IMR-90 (cell line): Measurements from ENCODE around the gene KNL1. TPM values are rescaled to one million over a fixed set of nuclear protein-coding genes. Genes with fewer than 3 reads are reported as not detected.

Experiments used
- ATAC-seq: fragments of 200-7000 bp; cut with Tn5 transposase; 2 replicates; pipeline ENCODE4 v1.9.1; 2020; ENCODE audit warnings: low read depth, mild to moderate bottlenecking, moderate library complexity
- BruUV-seq: library from RNA; stranded (reverse); fragments of 400-500 nt; replicated peaks from 2 replicates; lab custom pipeline; 2021; lab: Mats Ljungman, UMichigan
- CTCF ChIA-PET: fragments of 300-600 bp; formaldehyde crosslinking; extraction: SDS; loops from one replicate; lab custom pipeline; 2021; ENCODE audit warnings: antibody characterized with exemption; lab: Yijun Ruan, JAX
- POLR2A ChIA-PET: fragments of 300-600 bp; sonication (Branson Sonifier 250); formaldehyde crosslinking; loops from one replicate; lab custom pipeline; 2022; ENCODE audit warnings: antibody characterized with exemption; ENCODE audit not compliant: unreplicated experiment; lab: Charles Lee
- DNase-seq: peaks from one replicate; pipeline ENCODE4 v3.0.0; 2013
- H2AFZ ChIP-seq: replicated peaks from 2 replicates; pipeline ENCODE3; 2013; ENCODE audit warnings: low read length, mild to moderate bottlenecking; ENCODE audit not compliant: poor library complexity
- H2AK5ac ChIP-seq: 2 replicates; pipeline ENCODE4 v1.6.1; 2013; ENCODE audit warnings: low read depth, low read length, inconsistent platforms
- H2AK9ac ChIP-seq: replicated peaks from 2 replicates; pipeline ENCODE3; 2013; ENCODE audit warnings: mild to moderate bottlenecking, low read depth, low read length, moderate library complexity; ENCODE audit not compliant: poor library complexity
- H2BK120ac ChIP-seq: 2 replicates; pipeline ENCODE4 v1.6.1; 2013; ENCODE audit warnings: low read depth, low read length, inconsistent platforms
- H2BK15ac ChIP-seq: 3 replicates; pipeline ENCODE4 v1.6.1; 2013; ENCODE audit warnings: low read depth, low read length, inconsistent platforms
- H2BK20ac ChIP-seq: 2 replicates; pipeline ENCODE4 v1.6.1; 2013; ENCODE audit warnings: low read depth, mild to moderate bottlenecking, inconsistent platforms, low read length, moderate library complexity
- H2BK5ac ChIP-seq: 2 replicates; pipeline ENCODE4 v1.6.1; 2013; ENCODE audit warnings: mild to moderate bottlenecking, low read depth, low read length, inconsistent platforms; ENCODE audit not compliant: poor library complexity, severe bottlenecking
- H3K14ac ChIP-seq: replicated peaks from 2 replicates; pipeline ENCODE4 v1.6.1; 2013; ENCODE audit warnings: low read depth, low read length, inconsistent platforms
- H3K18ac ChIP-seq: 2 replicates; pipeline ENCODE4 v1.6.1; 2013; ENCODE audit warnings: low read depth, low read length, control low read depth
- H3K23ac ChIP-seq: 2 replicates; pipeline ENCODE4 v1.6.1; 2013; ENCODE audit warnings: low read depth, low read length, inconsistent platforms
- H3K27ac ChIP-seq: 2 replicates; pipeline ENCODE4 v1.5.1; 2013; ENCODE audit warnings: mild to moderate bottlenecking, control low read depth, low read length; ENCODE audit not compliant: insufficient read depth
- H3K27me3 ChIP-seq: 2 replicates; pipeline ENCODE4 v1.6.1; 2013; ENCODE audit warnings: low read length; ENCODE audit not compliant: control insufficient read depth, insufficient read depth
- H3K36me3 ChIP-seq: 2 replicates; pipeline ENCODE4 v1.6.1; 2013; ENCODE audit warnings: low read length, mixed read lengths; ENCODE audit not compliant: control insufficient read depth, insufficient read depth
- H3K4ac ChIP-seq: 2 replicates; pipeline ENCODE4 v1.6.1; 2013; ENCODE audit warnings: low read depth, low read length, inconsistent platforms
- H3K4me1 ChIP-seq: 2 replicates; pipeline ENCODE4 v1.6.1; 2013; ENCODE audit warnings: low read length, mixed read lengths; ENCODE audit not compliant: control insufficient read depth, insufficient read depth
- H3K4me2 ChIP-seq: 2 replicates; pipeline ENCODE4 v1.6.1; 2013; ENCODE audit warnings: low read depth, mild to moderate bottlenecking, control low read depth, low read length, moderate library complexity
- H3K4me3 ChIP-seq: 2 replicates; pipeline ENCODE4 v1.5.1; 2013; ENCODE audit warnings: low read depth, mild to moderate bottlenecking, control low read depth, low read length, moderate library complexity; ENCODE audit not compliant: insufficient read depth
- H3K56ac ChIP-seq: 2 replicates; pipeline ENCODE4 v1.6.1; 2013; ENCODE audit warnings: low read length, inconsistent platforms; ENCODE audit not compliant: insufficient read depth; ENCODE audit errors: extremely low read depth
- H3K79me1 ChIP-seq, 2 experiments: 2 replicates each; pipeline ENCODE4 v1.6.1; 2013; ENCODE audit warnings: low read length in 2 of 2, inconsistent platforms in 1 of 2, low read depth in 1 of 2
- H3K9ac ChIP-seq: 2 replicates; pipeline ENCODE4 v1.6.1; 2013; ENCODE audit warnings: low read depth, low read length, control low read depth
- H3K9me1 ChIP-seq: 2 replicates; pipeline ENCODE4 v1.6.1; 2013; ENCODE audit warnings: low read length, inconsistent platforms; ENCODE audit not compliant: insufficient read depth
- H3K9me3 ChIP-seq: 2 replicates; pipeline ENCODE4 v1.6.1; 2013; ENCODE audit warnings: low read length; ENCODE audit not compliant: control insufficient read depth, insufficient read depth
- H4K20me1 ChIP-seq: 2 replicates; pipeline ENCODE4 v1.6.1; 2013; ENCODE audit warnings: low read length, inconsistent platforms; ENCODE audit not compliant: insufficient read depth
- H4K5ac ChIP-seq: 2 replicates; pipeline ENCODE4 v1.6.1; 2013; ENCODE audit warnings: mild to moderate bottlenecking, low read depth, low read length, control low read depth
- H4K8ac ChIP-seq, 2 experiments: 2 replicates each; pipeline ENCODE4 v1.6.1; 2013; ENCODE audit warnings: low read depth in 2 of 2, low read length in 2 of 2, control low read depth in 1 of 2, inconsistent platforms in 1 of 2
- H4K91ac ChIP-seq: 2 replicates; pipeline ENCODE4 v1.6.1; 2013; ENCODE audit warnings: low read depth, low read length, inconsistent platforms; ENCODE audit not compliant: insufficient read depth
- BHLHE40 ChIP-seq: fragments of 150-350 bp; IDR thresholded peaks from 2 replicates; pipeline ENCODE4 v1.6.1; 2016; ENCODE audit warnings: mild to moderate bottlenecking, low read depth, low read length
- CEBPB ChIP-seq: IDR thresholded peaks from 2 replicates; pipeline ENCODE4 v1.6.1; 2012; ENCODE audit warnings: low read depth, low read length, improper control_type of control experiment
- CHD1 ChIP-seq: IDR thresholded peaks from 2 replicates; pipeline ENCODE4 v1.6.1; 2012; ENCODE audit warnings: low read depth, low read length, improper control_type of control experiment
- CTCF ChIP-seq: conservative IDR thresholded peaks from 2 replicates; pipeline ENCODE4 v1.5.1; 2012; ENCODE audit warnings: mild to moderate bottlenecking, low read depth, low read length, improper control_type of control experiment
- ELK1 ChIP-seq: fragments of 150-350 bp; IDR thresholded peaks from 2 replicates; pipeline ENCODE4 v1.6.1; 2016; ENCODE audit warnings: low read depth, mild to moderate bottlenecking, low read length, moderate library complexity, borderline replicate concordance
- FOS ChIP-seq: fragments of 150-350 bp; IDR thresholded peaks from 2 replicates; pipeline ENCODE4 v1.6.1; 2016; ENCODE audit warnings: low read depth, low read length
- MAFK ChIP-seq: IDR thresholded peaks from 2 replicates; pipeline ENCODE4 v1.6.1; 2012; ENCODE audit warnings: low read depth, low read length, improper control_type of control experiment
- MAZ ChIP-seq: IDR thresholded peaks from 2 replicates; pipeline ENCODE4 v1.6.1; 2012; ENCODE audit warnings: low read depth, mild to moderate bottlenecking, low read length, improper control_type of control experiment, moderate library complexity, borderline replicate concordance
- MXI1 ChIP-seq: IDR thresholded peaks from 2 replicates; pipeline ENCODE4 v1.6.1; 2012; ENCODE audit warnings: low read depth, mild to moderate bottlenecking, low read length, moderate library complexity, borderline replicate concordance
- NFE2L2 ChIP-seq: fragments of 150-350 bp; IDR thresholded peaks from 2 replicates; pipeline ENCODE4 v1.6.1; 2016; ENCODE audit warnings: low read depth, mild to moderate bottlenecking, low read length
- POLR2A ChIP-seq: IDR thresholded peaks from 2 replicates; pipeline ENCODE4 v1.6.1; 2012; ENCODE audit warnings: mild to moderate bottlenecking, low read depth, low read length
- RAD21 ChIP-seq: IDR thresholded peaks from 2 replicates; pipeline ENCODE4 v1.6.1; 2012; ENCODE audit warnings: low read length, improper control_type of control experiment
- RCOR1 ChIP-seq: IDR thresholded peaks from 2 replicates; pipeline ENCODE4 v1.6.1; 2012; ENCODE audit warnings: mild to moderate bottlenecking, low read length, improper control_type of control experiment; ENCODE audit not compliant: insufficient replicate concordance
- RFX5 ChIP-seq: IDR thresholded peaks from 2 replicates; pipeline ENCODE4 v1.8.0; 2012; ENCODE audit warnings: low read depth, mild to moderate bottlenecking, low read length, moderate library complexity
- SMC3 ChIP-seq: fragments of 150-350 bp; IDR thresholded peaks from 2 replicates; pipeline ENCODE4 v1.6.1; 2016; ENCODE audit warnings: low read depth, mild to moderate bottlenecking, antibody characterized with exemption, low read length, moderate library complexity
- USF2 ChIP-seq: fragments of 150-350 bp; IDR thresholded peaks from 2 replicates; pipeline ENCODE4 v1.6.1; 2017; ENCODE audit warnings: mild to moderate bottlenecking, antibody characterized with exemption, low read length, low read depth
- WGBS, 2 experiments: methylation state at CpG; one replicate each; pipeline versions ENCODE4 v1.1.5 to v1.1.7; 2013; ENCODE audit warnings: missing lambda C conversion rate in 2 of 2; ENCODE audit not compliant: insufficient read length in 1 of 2; ENCODE audit errors: extremely low coverage in 2 of 2; 5-methylcytosine and 5-hydroxymethylcytosine counted together
- dilution Hi-C: fragments of 300-500 bp; cut with HindIII; formaldehyde crosslinking; loops from one replicate; pipeline ENCODE4 v1.14.3; 2018; ENCODE audit warnings: low sequenced_read_pairs; ENCODE audit not compliant: unreplicated experiment
- in situ Hi-C: fragments of 300-500 bp; cut with MboI; formaldehyde crosslinking; loops from 3 replicates; pipeline ENCODE4 v1.14.3; 2019; ENCODE audit warnings: low sequenced_read_pairs, inconsistent platforms, mixed read lengths
- intact Hi-C: fragments of 100-400 bp; cut with micrococcal nuclease; formaldehyde crosslinking; loops from 2 replicates; pipeline ENCODE4 v1.10.0; 2022
- polyA plus RNA-seq, 3 experiments: library from polyadenylated mRNA; depleted of rRNA; stranded (reverse); fragments of >200 nt; gene quantifications; 2 replicates each; pipeline ENCODE4 v1.2.3, GENCODE V29; 2012; ENCODE audit warnings: low replicate concordance in 1 of 3
- total RNA-seq: library from RNA; depleted of rRNA; stranded (reverse); fragments of >200 nt; gene quantifications from 2 replicates; pipeline ENCODE4 v1.2.3, GENCODE V29; 2012

KNL1 gene
- total and polyA plus RNA-seq, 2 of the 4 experiments (the other 2 are of a cell fraction), result 3.1 to 25.1 TPM

GRCh38 chr15:40549894-40550293 lies 44.2 kb upstream of the KNL1 start:
- no peak overlapping the region for H3K27ac ChIP-seq
- no peak overlapping the region for H2AFZ ChIP-seq
- H2AK5ac ChIP-seq, result no peak overlapping the region
- in situ Hi-C loops (no loop called here), dilution Hi-C loops (no loop called here), intact Hi-C loops (no loop called here)
- peaks cover 2% of the 10 kb centered on the region; the same call in 1 of the 2 replicates for H3K9me1 ChIP-seq
- no peak overlapping the region for H3K4me2 ChIP-seq
- no peaks in the 10 kb centered on the region for H3K79me1 ChIP-seq
- ATAC-seq (no peak), DNase-seq (no peak)
- peaks cover 16% of the 10 kb centered on the region for H3K36me3 ChIP-seq
- H3K23ac ChIP-seq, result no peak overlapping the region
- CTCF ChIA-PET, result no interaction called here
- no peak overlapping the region for H4K8ac ChIP-seq
- no peak overlapping the region for H3K56ac ChIP-seq
- H3K27me3 ChIP-seq, result no peaks in the 10 kb centered on the region
- WGBS, 2 experiments, result no CpG with 5 or more reads among the region's 9 CpGs
- no peaks in the 10 kb centered on the region for H4K20me1 ChIP-seq
- H4K5ac ChIP-seq, result no peak overlapping the region
- no peaks in the 10 kb centered on the region for H3K4me1 ChIP-seq
- H4K91ac ChIP-seq, result no peak overlapping the region
- H3K9me3 ChIP-seq, result no peaks in the 10 kb centered on the region
- H2BK5ac ChIP-seq, result no peak overlapping the region
- H3K14ac ChIP-seq, result no peak overlapping the region
- H2BK120ac ChIP-seq, result no peak overlapping the region
- no peak for TF ChIP-seq CEBPB
- TF ChIP-seq ELK1, result no peak
- TF ChIP-seq MAFK, result no peak
- TF ChIP-seq NFE2L2, result no peak
- TF ChIP-seq MAZ, result no peak
- no peak for TF ChIP-seq MXI1
- TF ChIP-seq RCOR1, result no peak
- TF ChIP-seq FOS, result no peak
- no peak for TF ChIP-seq USF2
- no peak for TF ChIP-seq CTCF
- TF ChIP-seq BHLHE40, result no peak
- no peak for TF ChIP-seq POLR2A
- no peak for TF ChIP-seq RFX5
- TF ChIP-seq CHD1, result no peak
- TF ChIP-seq RAD21, result no peak
- no peak for TF ChIP-seq SMC3
- H3K18ac ChIP-seq, result no peak overlapping the region
- POLR2A ChIA-PET, result no interaction called here
- H3K4me3 ChIP-seq, result no peak overlapping the region
- BruUV-seq, result no TSS peak
- no peak overlapping the region for H3K9ac ChIP-seq
- H2AK9ac ChIP-seq, result no peak overlapping the region
- H2BK15ac ChIP-seq, result no peak overlapping the region
- no peak overlapping the region for H2BK20ac ChIP-seq
- no peak overlapping the region for H3K4ac ChIP-seq
